GM21360 (cell line): ENCODE results near the gene EDARADD.
"Not testable (repeated sequence)": the region's sequence is repeated elsewhere in the genome, so short reads cannot be mapped to it uniquely, and the experiment has no call there.

Experiments
- ATAC-seq: cut with Tn5 transposase; IDR thresholded peaks from one replicate; pipeline ENCODE4 v1.9.1; 2021; ENCODE audit warnings: mild to moderate bottlenecking, moderate library complexity; ENCODE audit not compliant: unreplicated experiment

The EDARADD gene

DNA sequence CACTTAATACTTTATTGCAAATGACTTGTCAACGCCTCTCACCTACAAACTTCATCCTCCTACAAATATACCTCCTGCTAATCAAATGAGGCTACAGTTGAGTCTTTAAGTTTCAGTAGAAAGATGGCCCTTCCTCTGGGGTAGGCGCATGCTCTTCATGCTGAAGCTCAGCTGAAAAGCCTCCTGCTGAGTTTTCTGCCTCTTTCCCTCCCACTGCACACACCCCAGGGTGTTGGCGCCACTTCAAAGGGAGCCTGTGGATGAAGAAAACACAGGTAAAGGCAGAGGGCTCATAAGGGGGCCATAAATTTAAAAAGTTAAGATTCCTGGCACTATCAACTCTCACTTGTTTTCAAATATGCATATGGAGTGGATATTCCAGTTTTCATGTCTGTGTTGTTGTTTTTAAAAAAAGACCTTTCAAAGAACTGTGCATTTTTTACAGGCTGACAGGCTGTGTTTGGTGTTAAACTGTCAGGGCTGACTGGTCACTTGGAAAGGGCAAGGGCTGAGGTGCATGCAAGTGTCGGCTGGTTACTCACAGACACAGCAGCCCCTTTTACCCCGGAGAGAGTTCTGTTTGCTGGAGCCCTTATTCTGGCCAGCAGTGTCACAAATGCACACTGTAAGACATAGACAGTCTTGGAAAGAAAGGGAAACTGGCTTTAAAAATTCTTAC is 86.8 kb downstream of the EDARADD start:
- ATAC-seq = no peak

DNA sequence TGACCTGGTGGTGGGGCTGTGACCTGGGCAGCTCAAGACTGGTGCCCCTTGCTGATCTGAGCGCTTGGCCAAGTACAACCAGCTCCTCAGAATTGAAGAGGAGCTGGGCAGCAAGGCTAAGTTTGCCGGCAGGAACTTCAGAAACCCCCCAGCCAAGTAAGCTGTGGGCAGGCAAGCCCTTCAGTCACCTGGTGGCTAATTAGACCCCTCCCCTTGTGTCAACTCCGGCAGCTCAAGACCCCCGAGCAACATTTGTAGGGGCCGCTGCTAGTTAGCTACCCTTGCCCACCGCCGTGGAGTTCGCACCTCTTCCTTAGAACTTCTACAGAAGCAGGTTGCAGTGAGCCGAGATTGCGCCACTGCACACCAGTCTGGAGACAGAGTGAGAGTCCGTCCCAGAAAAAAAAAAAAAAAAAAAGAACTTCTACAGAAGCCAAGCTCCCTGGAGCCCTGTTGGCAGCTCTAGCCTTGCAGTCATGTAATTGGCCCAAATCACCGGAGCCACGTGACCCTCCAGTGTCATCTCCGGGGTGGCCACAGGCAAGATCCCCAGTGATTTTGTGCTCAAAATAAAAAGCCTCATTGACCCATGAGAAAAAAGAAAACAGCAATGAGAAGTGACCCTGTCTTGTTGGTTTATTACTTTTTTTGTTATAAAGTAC is 90.4 kb downstream of the EDARADD start:
- no peak for ATAC-seq

DNA sequence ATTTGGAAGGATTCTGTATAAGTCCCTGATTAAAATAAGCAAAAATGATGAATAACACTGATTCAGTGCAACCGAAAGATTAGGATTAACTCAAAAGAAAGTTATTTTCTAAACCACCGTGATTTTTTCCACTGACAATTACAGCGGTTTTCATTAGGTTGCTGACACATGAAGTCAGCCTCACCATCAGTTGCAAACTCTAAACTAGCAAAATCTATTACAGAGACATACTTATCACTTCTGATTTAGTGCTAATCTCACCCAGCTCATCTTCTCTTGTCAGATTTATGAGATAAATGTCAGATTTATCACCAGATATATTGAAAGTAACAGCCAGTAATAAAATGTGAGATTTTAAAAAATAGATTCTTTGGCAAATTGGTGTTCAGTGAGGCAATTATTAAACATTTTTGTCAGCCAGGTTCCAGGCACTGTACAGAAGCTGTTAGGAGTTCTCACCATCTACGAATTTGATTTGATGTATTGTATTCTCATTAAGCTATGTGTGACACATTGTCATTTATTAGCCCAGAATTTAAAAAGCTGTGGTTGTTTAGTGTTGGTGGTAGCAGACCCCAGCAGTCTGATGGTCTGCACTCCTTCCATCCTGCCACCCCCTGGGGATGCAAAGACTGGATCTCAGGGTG is 92.4 kb downstream of the EDARADD start:
- ATAC-seq = no peak

DNA sequence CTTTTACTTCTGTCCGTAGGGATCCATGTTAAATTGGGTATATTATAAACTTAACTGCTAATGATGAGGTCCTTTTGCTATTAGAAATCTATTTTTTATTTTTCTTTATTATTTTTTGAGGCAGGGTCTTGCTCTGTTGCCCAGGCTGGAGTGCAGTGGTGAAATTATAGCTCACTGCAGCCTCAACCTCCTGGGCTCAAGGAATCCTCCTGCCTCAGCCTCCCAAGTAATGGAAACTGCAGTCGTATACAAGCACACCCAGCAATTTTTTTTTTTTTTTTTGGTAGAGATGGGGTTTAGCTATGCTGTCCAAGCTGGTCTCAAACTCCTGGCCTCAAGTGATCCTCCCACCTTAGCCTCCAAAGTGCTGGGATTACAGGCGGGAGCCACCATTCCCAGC is 95.1 kb downstream of the EDARADD start:
- not testable (repeated sequence) for ATAC-seq

DNA sequence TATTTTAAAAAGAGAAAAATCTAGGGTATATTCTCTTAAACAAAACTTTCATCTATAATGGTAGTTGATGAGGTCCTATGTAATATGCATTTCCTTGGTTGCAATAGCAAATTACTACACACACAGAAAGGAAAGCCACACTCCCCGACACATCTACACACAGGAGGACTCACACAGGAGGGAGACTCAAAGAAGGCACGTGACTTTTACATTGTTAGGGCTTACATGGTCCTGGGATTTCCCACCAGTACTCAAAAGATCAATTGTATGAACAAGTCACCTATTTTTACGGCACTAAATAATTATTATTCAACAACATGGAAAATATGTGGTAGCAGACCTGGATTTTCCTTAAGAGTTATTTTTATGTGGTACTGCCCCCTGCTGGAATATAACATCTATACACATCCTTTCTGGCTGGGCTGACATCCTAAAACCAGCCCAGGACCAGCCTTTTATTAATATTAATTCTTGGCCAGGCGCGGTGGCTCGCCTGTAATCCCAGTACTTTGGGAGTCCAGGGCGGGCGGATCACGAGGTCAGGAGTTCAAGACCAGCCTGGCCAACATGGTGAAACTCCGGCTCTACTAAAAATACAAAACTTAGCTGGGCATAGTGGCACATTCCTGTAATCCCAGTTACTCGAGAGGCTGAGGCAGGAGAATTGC is 95.8 kb downstream of the EDARADD start:
- no peak for ATAC-seq

DNA sequence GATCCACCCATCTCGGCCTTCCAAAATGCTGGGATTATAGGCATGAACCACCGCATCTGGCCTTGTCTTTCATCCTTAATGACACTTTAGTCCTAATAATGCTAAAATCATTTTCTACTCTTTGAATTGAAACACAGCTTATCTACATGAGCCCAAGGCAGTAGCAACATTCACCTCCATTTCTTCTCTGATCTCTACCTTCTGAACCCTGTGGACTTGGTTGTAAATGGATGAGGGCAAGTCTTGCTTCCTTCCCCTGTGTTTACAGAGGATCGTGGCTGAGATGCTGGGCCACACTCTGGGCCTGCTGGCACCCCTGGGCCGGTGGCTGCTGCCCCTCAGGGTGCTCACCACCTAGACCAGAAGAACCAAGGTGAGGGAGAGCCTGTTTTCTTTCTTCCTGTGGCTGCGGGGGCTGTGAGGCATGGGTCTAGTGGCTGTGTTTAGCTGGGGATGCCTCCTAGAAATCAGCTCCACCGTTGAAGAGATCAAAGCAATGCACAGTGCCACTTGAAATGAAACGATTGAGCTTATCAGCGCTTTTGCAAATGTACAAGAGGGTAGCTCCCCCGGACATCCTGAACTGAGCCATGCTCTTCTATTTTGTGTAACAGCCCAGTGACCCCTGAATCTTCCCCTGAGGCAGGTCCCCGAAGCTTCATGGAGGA is 97.5 kb downstream of the EDARADD start:
- no peak for ATAC-seq

DNA sequence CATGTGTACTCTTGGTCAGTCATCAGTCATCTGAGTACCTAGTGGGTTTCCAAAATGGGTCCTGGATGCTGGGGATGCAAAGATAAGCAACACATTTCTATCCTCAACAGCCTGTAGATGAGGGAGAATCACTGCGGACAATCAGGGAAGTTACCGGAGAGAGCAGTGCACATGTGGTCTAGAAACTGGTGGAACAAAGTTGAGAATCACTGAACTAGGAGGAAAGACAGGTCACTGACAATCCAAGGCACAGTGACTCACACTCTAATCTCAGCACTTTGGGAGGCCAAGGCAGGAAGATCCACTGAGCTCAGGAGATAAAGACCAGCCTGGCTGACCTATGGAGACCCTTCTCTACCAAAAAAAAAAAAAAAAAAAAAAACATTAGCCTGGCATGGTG is 98.3 kb downstream of the EDARADD start:
- ATAC-seq = no peak

DNA sequence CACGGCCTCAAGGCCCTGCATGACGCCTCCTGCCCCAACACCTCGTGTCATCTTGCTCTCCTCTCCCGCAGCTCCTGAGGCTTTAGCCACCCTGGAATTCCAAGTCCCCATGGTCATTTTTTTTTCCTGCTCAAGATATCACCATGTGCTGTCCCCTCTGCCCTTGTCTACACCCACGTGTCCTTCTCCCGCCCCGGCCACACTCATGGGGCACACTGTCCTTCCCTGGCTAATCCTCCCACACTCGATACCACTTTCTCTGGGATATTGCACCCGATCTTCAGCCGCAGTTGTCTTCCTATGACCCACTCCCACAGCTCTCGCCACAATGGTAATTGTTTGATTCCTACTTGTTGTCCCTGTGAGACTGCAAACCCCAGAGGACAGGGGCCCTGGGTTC is 100.0 kb downstream of the EDARADD start:
- no peak for ATAC-seq

DNA sequence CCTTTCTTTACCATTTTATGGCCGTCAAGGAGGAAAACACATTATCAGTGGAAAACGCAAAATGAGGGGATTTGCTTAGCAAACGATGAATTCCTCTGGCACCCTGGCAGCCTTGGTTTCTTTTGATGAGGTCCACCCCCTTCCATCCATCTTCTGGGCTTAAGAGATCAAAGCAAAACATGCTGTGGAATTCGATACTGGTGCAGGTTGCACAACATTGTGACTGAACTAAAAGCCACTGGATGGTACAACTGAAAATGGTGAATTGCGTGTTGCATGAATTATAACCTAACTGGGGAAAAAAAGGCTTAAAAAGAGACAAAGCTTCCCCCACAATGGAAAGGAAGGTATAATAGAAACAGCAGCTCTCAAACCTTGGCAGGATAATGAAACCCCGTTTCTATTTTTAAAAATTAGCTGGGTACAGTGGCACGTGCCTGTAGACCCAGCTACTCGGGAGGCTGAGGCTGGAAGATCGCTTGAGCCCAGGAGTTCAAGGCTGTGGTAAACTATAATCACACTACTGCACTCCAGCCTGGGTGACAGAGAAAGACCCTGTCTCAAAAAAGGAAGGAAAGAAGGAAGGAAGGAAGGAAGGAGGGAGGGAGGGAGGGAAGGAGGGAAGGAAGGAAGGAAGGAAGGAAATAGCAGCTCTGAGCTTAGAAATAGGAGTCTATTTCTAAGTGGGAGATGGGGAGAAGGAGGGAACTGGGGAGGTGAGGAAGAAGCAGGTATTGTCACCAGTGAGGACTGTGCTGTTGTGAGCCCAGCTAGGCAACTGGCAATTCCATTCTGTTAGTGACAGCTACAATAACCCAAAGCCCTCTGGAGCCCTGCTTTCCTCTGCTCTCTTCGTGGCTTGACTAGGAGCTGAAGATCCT is 100.7 kb downstream of the EDARADD start:
- no peak for ATAC-seq

DNA sequence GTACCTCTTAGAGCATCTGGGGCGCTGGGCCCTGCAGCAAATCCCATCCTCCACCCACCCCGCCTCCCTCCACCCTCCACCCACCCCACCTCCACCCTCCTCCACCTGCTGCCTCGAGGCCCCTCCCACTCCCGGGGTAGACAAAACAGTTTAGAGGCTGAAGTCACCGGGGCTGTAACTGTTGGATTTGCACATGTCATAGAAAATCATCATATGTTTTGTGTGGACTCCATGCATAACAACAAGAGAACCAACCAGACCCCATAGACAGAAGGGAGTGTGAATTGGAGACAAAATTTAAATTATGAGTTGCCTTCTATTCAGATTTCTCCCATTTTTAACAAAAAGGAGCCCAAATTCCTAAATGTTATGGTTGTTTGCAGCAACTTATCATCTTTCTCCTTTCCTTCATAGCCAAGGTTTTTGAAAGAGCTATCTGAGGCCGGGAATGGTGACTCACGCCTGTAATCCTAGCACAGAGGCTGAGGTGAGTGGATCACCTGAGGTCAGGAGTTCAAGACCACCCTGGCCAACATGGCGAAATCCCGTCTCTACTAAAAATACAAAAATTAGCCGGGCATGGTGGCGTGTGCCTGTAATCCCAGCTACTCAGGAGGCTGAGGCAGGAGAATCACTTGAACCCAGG is 101.5 kb downstream of the EDARADD start:
- ATAC-seq = no peak

DNA sequence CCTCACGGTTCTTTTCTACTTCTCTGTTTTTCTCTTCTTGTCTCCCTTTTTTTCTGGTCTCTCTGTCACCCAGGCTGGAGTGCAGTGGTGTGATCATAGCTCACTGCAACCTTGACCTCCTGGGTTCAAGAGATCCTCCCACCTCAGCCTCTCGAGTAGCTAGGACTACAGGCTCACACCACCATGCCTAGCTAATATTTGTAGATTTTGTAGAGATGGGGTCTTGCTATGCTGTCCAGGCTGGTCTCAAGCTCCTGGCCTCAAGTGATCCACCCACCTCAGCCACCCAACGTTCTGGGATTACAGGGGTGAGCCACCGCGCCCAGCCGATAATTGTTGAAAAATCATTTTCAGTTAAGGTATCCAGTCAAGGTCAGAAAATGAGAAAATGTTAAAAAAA is 103.8 kb downstream of the EDARADD start:
- ATAC-seq = no peak

DNA sequence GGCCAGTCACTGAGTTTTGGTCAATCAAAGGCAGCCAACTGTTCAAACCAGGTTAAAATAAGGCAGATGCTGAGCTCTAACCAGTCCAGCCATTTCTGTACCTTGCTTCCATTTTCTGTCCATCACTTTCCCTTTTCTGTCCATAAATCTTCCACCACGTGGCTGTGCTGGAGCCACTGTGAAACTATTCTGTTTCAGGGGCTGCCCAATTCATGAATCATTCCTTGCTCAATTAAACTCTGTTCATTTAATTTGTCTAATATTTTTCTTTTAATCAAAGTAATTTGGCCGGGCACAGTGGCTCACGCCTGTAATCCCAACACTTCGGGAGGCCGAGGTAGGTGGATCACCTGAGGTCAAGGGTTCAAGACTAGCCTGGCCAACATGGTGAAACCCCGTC is 107.0 kb downstream of the EDARADD start:
- no peak for ATAC-seq

DNA sequence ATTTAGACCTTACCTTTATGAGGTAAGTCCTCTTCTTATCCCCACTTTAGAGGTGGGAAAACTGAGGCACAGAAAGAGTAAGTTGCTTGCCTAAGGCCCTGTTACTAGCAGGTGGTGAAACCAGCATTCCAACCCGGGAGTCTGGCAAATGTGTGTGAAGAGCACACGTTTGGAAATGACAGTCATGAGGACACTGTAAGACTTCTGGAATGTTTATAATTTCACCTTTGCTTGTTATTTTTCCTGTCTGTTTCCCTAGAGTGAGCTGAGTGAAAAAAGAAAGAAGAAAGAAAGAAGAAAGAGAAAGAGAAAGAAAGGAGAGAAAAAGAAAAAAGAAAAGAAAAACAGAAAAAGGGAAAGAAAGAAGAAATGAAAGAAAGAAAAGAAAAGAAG is 108.5 kb downstream of the EDARADD start:
- ATAC-seq = no peak

DNA sequence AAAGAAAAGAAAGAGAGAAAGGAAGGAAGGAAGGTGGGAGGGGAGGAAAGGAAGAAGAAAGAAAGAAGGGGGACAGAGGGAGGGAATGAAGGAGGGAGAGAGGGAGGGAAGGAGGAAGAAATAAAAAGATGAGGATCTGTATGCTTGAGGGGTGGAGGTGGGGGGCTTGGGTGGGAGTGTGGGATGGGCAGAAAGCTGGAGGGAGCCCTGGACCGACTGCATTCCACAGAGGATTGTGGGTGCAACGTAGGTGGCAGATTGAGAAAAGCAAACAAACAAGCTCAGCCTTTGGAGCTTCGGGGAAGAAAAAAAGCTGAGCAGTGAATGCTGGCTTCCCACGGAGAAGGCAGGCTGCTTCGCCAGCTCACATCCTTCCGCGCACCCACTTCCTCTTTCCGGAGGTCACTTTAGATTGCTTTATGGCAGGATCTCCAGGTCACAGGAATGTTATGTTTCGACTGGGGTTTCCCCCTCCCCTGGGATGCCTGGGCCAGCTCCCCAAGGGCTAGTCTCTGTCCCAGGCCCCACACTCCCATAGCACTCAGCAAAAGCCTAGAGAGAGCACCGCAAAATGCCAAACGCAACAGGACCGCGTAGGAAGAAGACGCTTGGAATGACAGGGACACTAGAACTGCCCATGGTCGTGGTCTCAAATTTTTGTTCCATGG is 109.0 kb downstream of the EDARADD start:
- no peak for ATAC-seq

DNA sequence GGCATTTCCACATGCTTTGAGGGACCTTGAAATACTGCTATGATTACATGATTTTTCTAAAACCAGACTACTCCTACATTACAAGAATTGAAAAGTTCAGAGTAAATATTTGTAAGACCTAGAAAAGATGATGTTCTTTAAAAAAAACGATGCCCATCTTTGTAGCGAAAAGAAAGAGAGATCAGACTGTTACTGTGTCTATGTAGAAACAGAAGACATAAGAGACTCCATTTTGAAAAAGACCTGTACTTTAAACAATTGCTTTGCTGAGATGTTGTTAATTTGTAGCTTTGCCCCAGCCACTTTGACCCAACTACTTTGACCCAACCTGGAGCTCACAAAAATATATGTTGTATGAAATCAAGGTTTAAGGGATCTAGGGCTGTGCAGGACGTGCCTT is 110.3 kb downstream of the EDARADD start:
- not testable (repeated sequence) for ATAC-seq

DNA sequence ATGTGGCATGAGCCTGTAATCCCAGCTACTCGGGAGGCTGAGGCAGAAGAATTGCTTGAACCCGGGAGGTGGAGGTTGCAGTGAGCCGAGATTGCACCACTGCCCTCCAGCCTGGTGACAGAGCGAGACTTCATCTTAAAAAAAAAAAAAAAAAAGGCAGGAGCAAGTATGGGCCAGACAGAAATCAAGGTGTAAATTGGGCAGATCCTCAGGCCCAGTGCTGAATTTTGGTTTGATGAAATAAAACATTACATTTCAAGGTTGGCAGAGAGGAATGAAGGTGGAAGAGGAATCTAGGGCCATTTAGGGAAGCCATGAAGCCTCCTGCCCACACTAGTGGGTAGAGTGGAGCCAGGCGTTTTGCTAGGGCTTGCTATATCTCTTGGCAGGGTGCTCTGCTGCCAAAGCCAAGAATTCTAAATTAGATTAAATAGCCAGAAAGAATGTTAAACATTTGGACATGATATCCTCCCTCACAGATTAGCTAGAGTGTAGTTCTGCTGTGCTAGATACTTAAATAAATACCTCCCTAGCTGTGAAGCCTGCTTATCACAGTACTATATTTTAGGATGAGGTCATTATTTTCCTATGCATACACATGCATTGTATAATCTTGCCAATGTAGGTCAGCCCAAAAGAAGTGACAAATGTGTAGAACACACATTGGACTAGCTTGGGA is 113.1 kb downstream of the EDARADD start:
- no peak for ATAC-seq

DNA sequence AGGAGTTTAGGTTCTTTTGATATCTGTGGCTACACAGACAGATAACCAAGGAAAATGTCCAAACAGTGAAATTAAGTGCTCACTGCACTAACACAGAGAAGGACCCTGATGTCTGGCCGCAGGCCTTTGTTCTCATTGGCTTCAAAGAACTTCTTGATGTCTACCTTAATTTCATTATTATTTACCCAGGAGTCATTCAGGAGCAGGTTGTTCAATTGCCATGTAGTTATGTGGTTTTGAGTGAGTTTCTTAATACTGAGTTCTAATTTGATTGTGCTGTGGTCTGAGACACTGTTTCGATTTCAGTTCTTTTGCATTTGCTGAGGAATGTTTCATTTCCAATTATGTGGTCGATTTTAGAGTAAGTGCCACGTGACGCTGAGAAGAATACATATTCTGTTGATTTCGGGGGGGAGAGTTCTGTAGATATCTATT is 114.5 kb downstream of the EDARADD start:
- ATAC-seq = no peak

DNA sequence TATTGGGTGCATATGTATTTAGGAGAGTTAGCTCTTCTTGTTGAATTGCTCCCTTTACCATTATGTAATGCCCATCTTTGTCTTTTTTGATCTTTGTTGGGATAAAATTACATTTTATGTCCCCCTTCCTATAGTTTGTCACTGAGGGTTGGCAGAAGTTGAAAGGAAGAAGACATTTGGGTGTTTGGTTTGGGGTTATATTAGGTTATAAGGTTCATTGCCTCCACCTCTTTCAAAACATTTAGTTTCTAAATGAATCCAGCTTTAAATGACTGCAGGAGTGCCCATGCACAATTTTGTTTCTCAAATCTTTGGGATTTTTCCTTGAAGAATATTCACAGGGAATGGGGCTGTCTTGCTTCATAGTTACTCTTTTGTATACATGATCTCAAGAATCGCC is 115.1 kb downstream of the EDARADD start:
- no peak for ATAC-seq
